Epithelial cell of esophagus (primary cell): ENCODE data around the gene SPAG4.

ENCODE experiments used
- DNase-seq: peaks from one replicate; pipeline ENCODE4 v3.0.0; 2010; ENCODE audit warnings: low read depth
- H3K4me3 ChIP-seq: 2 replicates; pipeline ENCODE4 v1.5.1; 2011; ENCODE audit warnings: mild to moderate bottlenecking, low read length, control low read depth
- CTCF ChIP-seq: IDR thresholded peaks from 2 replicates; pipeline ENCODE4 v1.5.1; 2011; ENCODE audit warnings: low read depth, mild to moderate bottlenecking, low read length, control low read depth, inconsistent platforms; ENCODE audit not compliant: insufficient read depth; ENCODE audit errors: missing control alignments

Gene SPAG4

GRCh38 chr20:35603695-35604448 lies 11.8 kb upstream of the SPAG4 start:
- no peak for DNase-seq
- no peak overlapping the region for H3K4me3 ChIP-seq
- no peak for TF ChIP-seq CTCF

GRCh38 chr20:35604449-35604747 lies 11.2 kb upstream of the SPAG4 start:
- H3K4me3 ChIP-seq = no peak overlapping the region
- DNase-seq = peak; percentile 37
- peak; percentile 48 for TF ChIP-seq CTCF

GRCh38 chr20:35606127-35606526 lies 9.5 kb upstream of the SPAG4 start:
- no peak for TF ChIP-seq CTCF
- DNase-seq = no peak
- H3K4me3 ChIP-seq = no peak overlapping the region

GRCh38 chr20:35607003-35607735 lies 8.5 kb upstream of the SPAG4 start:
- peak; percentile 71 for DNase-seq
- no peak overlapping the region for H3K4me3 ChIP-seq
- TF ChIP-seq CTCF = no peak

- no peak for DNase-seq
- H3K4me3 ChIP-seq = no peak overlapping the region
- no peak for TF ChIP-seq CTCF
Measured at GRCh38 chr20:35610833-35611427, 4.7 kb upstream of the SPAG4 start.

- no peak for DNase-seq
- no peak for TF ChIP-seq CTCF
- no peak overlapping the region for H3K4me3 ChIP-seq
Measured at GRCh38 chr20:35611482-35611881, 4.1 kb upstream of the SPAG4 start.
